ENCODE results near the gene ASB11.
"Not testable (repeated sequence)": the region's sequence is repeated elsewhere in the genome, so short reads cannot be mapped to it uniquely, and the experiment has no call there.

Gene ASB11

DNA sequence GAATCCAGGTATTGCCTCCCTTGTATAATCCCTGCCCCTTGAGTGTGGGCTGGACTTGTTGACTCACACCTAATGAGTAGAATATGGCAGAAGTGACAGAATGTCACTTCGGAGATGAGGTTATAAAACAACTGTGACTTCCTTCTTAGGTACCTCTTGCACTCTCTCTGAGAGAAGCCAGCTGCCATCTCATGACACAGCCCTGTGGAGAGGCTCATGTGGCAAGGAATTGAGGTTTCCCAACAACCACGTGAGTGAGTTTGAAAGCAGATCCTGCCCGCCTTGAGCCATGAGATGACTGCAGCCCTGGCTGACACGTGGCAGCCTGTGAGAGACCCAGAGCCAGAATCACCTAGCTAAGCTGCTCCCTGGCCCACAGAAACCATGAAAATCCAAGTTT lies 13.5 kb downstream of the ASB11 start:
- DNase-seq: peak; percentile 33

DNA sequence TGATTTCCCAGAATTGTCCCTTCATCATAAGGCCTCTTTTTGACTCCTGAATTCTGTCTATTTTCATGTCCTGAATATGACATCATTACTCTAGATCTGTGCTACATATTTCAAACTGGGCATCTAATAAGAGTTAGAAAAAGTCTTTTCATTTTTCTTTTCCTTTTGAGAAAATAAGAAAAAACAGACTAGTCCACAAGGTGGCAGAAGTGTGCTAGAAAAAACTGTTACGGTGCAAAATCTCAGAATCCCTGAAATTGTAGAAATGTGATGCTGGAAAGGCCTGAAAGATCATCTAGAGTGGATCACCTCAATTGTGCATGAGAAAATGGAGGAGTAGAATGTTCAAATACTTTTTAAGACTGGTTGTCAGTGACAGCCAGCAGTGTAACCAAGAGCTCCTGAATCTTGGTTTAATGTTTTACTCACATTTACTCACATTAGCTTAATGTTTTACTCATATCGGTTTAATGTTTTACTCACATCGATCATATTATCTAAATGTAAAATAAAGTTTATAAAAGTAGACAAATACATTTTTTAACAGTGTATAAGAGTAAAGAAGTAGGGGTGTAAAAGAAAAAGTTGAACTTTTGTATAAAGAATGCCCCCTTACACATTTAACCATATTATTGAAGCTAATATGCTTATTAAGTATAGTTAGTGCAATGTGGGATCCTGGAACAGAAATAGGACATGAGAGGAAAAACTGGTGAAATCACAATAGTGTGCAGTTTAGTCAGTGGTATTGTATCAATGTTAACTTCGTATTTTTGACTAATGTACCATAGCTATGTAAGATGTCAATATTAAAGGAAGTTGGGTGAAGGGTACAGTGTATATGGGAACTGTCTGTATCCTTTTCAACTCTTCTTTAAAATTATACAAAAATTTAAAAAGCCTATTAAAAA lies 15.2 kb downstream of the ASB11 start:
- no peak for DNase-seq

GRCh38 chrX:15298780-15299179 lies 16.7 kb downstream of the ASB11 start:
- no peak for DNase-seq

GRCh38 chrX:15298201-15298600 lies 17.2 kb downstream of the ASB11 start:
- no peak for DNase-seq

DNA sequence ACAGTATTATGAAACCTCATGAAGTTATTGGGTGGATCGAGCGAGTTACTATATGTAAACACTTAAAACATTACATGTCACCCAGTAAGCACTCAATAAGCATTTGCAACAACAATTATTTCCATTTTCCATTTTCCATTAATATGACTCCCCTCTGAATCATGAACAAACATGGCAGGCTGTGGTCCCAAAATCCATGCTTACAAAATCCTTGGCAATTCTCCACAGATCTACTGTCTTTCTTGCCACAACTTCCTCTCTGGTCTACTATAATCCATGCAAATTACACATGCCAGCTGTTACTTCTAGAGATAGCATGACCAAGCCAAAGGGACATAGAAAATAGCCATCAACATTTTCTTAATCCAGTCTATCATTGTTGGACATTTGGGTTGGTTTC lies 22.0 kb downstream of the ASB11 start:
- no peak for DNase-seq

DNA sequence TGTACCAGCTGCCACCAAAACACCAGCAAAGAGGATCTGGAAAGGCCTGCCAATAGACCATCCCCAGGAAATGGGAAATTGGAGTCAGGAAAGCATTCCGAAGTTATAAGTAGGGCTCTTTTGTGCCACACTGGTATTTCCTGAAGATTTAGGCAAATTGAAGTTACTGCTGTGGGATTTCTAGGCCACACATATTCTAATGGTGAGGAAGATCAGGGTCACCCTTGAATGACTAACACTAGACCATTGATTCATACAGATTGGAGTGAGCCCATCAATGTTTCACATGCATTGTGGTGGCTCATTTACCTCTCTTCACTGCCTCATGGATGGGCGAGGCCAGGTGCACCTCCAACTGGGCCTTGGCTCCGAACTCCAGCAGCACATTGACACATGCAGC lies 22.6 kb downstream of the ASB11 start:
- no peak for DNase-seq

DNA sequence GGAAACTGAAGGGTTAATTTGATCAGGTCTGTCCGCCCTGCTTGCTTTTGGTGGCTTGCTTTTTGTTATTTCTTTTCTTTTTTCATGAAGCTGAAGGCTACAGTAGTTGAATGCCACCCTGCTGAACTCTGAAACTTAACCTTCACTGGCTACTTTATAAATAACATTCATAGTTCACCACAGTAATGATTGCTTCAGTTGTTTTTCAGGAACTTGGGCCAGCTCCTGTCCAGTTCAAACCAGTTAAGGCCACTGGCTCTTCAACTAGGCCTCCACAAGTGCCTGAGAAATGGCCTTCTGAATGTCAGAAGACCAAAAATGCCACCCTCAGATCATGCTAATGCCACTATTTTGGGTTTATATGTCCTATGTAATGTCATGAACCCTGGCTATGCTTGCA lies 37.8 kb downstream of the ASB11 start:
- DNase-seq: no peak

- no peak for DNase-seq
Observed at GRCh38 chrX:15274946-15275345, 40.5 kb downstream of the ASB11 start.

DNA sequence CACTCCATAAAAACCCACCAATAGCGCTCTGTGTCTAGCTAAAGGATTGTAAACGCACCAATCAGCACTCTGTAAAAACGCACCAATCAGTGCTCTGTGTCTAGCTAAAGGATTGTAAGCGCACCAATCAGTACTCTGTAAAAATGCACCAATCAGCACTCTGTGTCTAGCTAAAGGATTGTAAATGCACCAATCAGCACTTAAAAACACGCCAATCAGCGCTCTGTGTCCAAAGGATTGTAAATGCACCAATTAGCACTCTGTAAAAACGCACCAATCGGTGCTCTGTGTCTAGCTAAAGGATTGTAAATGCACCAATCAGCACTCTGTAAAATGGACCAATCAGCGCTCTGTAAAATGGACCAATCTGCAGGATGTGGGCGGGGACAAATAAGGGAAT lies 42.2 kb downstream of the ASB11 start:
- DNase-seq: not testable (repeated sequence)

GRCh38 chrX:15271757-15272156 lies 43.7 kb downstream of the ASB11 start:
- no peak for DNase-seq

DNA sequence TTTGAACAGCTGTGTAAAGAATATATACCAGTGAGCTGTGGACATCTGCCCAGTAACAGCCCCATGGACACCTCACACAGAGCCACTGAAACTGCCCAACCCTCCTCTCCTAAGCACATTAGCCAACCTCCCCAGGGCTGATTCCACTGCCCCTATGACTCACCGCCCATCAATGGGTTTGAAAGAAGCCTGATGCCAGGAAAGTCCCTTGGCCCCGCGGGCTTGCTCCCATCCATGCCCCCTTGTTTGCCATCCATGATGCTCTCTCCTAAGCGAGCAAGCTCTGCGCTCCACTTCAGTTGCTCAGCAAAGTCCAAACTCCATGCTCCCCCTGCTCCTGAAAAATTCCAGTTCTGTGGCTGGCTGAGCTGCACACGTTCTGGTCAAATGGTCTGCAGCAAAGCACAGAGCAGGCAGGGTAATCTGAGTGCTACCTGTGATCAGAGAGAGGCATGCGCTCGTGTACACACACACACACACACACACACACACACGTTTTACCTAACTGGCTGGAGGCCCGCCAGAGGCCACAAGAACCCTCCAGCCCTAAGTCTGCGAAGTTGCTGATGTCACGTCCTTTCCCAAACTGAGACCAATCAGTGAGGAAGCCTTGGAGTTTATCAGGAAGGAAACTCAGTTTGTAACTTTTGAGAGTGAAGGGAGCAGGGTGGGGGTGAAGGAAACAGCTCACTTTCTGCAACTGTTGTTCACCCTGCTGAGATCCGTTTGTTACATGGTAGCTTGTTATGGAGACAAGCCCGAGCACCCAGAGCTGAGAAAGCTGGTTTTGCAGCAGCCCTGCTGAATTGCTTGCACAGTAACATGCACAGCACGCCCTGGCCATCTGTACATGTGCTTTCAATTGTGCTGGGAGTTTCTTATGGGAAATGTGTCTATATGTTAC lies 45.6 kb downstream of the ASB11 start, which contains the start of gene ASB9:
Gene ASB9 (minus strand): TSS at position 466 of the 904 bp plus-strand sequence. CDS start 209 bp downstream, at position 257.
- peak; percentile 23 for DNase-seq

DNA sequence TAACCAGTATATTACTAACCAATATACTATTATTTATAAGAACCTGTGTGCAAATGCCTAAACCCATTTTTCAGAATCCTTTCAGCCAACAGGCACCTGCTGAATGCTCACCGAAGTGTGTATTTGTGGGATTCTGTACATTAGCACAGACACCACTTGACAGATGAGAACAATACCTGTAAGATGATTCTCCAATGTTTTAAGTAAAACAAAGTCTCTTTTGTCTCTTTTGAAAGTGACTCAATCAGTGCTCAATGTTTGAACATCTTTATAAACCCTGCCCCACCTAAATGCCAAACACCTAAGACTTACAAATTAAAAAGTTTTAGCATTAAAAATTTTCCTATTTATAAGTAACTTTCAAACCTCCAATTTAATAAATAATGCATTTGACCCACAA lies 46.3 kb downstream of the ASB11 start:
- no peak for DNase-seq

DNA sequence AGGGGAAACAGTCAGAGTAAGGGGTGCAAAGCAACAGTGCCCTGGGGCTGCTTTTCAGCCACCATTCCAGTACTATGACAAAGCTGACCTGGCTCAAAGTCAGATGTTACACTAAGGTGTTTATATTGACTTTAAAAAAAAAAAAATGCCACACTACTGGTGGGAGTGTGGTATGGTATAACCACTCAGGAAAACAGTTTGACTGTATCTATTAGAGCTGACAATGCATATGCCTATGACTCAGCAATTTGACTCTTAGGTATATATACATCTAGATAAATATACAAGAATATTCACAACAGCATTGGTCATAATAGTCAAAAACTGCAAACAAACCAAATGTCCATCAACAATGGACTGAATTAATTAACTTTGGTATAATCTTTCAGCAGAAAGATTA lies 60.6 kb downstream of the ASB11 start:
- DNase-seq: no peak

DNA sequence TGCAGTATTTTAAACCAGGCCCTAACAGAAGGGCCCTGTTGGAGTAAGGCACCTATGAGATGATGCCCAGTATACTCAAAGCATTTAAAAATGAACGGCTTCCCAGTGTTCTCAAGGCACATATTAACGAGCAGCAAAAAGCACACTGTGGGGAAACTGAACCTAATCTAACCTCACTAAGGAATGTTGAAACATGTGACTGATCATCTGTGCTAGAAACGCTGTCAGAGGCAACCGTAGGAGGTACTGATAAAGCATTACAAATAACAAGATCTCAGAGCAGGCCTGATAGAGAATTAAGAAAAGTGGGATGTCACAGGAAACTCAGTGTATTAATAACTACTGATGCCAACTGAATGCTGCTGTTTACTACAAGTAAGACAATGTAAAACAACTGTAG lies 69.5 kb downstream of the ASB11 start:
- DNase-seq: no peak

DNA sequence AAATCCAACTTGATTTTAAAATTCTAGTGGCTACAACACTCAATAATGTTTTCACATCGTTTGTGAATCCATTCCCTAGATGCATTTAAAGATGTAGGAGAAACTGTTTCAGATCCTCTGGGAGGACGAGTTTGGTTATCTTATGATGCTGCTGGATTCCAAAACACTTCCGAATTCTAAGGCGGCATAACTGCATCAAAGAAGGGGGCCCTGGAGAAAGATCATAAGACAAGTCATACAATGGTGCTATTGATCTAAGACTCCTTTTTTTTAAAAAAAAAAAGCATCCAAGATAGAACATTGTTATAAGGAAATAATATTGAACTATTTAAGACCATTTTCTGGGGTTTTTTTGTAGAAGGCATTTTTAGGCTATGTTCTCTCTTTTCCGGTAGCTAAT lies 71.0 kb downstream of the ASB11 start:
- DNase-seq: no peak

- DNase-seq: peak; percentile 27
Observed at GRCh38 chrX:15242899-15243555, 72.4 kb downstream of the ASB11 start.

DNA sequence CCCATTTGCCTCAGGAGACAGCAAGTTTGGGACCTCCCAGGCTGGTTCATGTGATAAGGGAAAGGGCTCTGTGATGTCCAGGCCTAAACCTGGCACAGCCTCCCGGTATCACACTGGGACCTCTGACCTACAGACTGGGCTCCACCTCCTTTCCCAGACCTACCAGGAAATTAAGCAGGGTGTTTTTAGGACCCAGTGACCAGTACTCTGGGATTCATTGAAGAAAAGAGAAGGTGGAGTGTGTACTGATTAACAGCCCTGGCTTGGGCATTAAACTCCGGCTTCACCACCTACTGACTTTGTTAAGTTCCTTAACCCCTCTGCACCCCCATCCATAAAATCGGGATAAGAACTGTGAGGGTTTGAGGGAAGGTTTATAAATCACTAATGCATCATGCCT lies 74.1 kb downstream of the ASB11 start:
- no peak for DNase-seq

- no peak for DNase-seq
Observed at GRCh38 chrX:15240414-15240813, 75.0 kb downstream of the ASB11 start.

DNA sequence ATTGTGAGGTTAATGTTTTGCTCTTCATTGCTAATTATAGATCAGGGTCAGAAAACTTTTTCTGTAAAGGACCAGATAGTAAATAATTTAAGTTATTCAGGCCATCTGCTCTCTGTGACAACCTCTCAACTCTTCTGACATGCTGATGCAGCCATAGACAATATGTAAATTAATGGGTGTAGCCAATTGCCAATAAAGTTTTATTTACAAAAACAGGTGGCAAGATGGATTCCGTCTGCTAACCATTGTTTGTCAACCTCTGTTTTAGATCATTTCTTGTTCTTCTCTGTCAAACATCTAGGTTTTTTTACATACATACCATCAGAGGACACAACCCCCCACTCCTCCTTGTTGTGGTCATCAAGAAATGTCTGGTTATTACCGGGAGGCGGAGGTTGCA lies 79.3 kb downstream of the ASB11 start:
- no peak for DNase-seq

DNA sequence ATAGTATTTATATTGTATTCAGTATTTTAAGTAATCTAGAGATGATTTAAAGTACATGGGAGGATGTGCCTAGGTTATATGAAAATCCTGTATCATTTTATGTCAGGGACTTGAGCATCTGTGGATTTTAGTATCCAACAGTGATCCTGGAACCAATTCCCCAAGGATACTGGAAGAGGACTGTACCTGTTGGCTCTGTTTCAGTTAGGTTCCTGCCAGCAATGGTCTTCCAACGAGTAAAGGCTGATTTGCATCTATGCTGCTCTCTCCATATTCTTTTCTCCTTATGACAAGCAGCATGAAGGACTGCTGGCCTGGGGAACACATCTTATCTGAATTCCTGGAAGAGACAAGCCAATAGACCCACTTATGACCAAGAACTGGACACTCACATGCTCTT lies 80.4 kb downstream of the ASB11 start:
- no peak for DNase-seq

DNA sequence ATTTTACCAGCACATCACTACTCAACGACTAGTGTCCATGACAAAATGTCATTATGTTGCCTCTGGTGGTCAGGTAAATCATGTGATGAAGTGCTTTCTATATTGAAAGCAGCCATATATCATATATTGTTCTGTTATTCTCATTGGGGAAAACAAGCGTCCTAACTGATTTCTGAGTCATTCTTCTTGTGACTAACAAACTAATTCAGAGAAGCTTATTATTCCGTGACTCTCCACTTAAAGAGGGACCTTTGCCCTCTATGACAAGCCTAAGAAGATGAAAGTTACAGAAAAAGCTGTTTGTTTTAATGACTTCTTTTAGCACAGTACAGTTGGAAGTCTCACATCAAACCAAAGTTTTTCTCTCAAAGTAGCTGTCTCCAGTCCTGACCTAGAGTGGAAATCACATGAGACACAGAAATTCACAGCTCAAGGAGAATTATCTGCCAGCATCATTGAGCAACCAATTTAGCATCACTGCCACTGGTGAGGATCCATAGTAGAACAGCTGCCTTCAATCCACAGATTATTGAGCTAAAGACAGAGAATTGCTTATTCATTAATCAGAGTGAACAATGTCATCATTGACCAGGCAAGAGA lies 81.9 kb downstream of the ASB11 start:
- no peak for DNase-seq
